SU-DHL-6 (cell line): ENCODE data around the gene CYLD.

ENCODE experiments used
- EZH2phosphoT487 ChIP-seq: fragments of 200-600 bp; sonication (generic), shearing (Covaris generic); conservative IDR thresholded peaks from 2 replicates; pipeline ENCODE4 v1.6.1; 2018; ENCODE audit warnings: mild to moderate bottlenecking, antibody characterized with exemption, low read length, moderate library complexity, mixed read lengths
- TF ChIP-seq, protein P1 (sequence below): fragments of 200-600 bp; sonication (generic); IDR thresholded peaks from one replicate; pipeline ENCODE4 v1.5.1; 2017; ENCODE audit warnings: antibody characterized with exemption, mild to moderate bottlenecking, low read length, moderate library complexity; ENCODE audit not compliant: insufficient read depth, poor library complexity, severe bottlenecking

DNA sequence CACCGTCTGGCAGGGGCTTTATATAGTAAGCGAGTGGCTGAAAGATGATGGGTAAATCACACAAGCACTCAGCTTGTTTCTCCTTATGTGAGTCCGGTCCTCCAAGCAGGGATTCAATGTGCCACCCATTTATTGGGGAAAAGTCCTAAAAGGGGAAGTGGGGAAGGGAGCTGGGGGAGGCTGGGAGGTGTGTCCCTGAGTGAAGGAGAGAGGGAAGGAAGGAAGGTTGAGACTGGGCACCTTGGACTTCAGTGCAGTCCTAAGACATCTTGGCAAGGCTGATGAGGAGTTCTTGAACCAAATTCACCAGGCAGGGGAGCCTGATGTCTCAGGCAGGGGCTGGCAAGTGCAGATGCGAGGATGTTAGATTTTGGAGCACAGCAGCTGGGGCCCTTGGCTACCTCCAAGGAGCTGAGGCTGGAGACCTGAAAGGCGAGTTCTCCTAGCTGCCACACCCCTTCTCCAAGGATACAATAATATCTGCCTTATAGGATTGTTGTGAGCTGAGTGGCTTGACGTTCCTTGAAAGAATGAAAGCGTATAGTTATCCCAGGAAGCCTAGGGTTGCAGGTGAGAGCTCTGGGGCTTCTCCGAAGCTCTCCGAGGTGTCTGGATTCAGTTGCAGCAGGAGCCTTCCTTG lies 23.0 kb upstream of the CYLD start:
- TF ChIP-seq, protein P1, sequence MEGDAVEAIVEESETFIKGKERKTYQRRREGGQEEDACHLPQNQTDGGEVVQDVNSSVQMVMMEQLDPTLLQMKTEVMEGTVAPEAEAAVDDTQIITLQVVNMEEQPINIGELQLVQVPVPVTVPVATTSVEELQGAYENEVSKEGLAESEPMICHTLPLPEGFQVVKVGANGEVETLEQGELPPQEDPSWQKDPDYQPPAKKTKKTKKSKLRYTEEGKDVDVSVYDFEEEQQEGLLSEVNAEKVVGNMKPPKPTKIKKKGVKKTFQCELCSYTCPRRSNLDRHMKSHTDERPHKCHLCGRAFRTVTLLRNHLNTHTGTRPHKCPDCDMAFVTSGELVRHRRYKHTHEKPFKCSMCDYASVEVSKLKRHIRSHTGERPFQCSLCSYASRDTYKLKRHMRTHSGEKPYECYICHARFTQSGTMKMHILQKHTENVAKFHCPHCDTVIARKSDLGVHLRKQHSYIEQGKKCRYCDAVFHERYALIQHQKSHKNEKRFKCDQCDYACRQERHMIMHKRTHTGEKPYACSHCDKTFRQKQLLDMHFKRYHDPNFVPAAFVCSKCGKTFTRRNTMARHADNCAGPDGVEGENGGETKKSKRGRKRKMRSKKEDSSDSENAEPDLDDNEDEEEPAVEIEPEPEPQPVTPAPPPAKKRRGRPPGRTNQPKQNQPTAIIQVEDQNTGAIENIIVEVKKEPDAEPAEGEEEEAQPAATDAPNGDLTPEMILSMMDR, result no peak
- no peak for TF ChIP-seq EZH2phosphoT487
